Stimulated activated CD4-positive, alpha-beta T cell treated with anti-CD3 and anti-CD28 coated beads, Interleukin-4, amount 100 ng/mL, for 1 hour (primary cell): ENCODE results near the gene ZNF107.
"Not testable (repeated sequence)": the region's sequence is repeated elsewhere in the genome, so short reads cannot be mapped to it uniquely, and the experiment has no call there.

Source experiments
- DNase-seq: peaks from one replicate; pipeline ENCODE4 v3.0.0-alpha.2; 2020

ZNF107 gene

GRCh38 chr7:64738403-64738802 is 72.5 kb downstream of the ZNF107 start:
- DNase-seq: not testable (repeated sequence)

- not testable (repeated sequence) for DNase-seq
These were observed 73.0 kb downstream of the ZNF107 start for GRCh38 chr7:64738953-64739352.

GRCh38 chr7:64744680-64745079 is 78.7 kb downstream of the ZNF107 start:
- no peak for DNase-seq

- DNase-seq: no peak
These were observed 81.9 kb downstream of the ZNF107 start for GRCh38 chr7:64747802-64748201.

GRCh38 chr7:64753032-64753431 is 87.1 kb downstream of the ZNF107 start:
- DNase-seq: no peak

- no peak for DNase-seq
These were observed 89.9 kb downstream of the ZNF107 start for GRCh38 chr7:64755865-64756264.

GRCh38 chr7:64758151-64758550 is 92.2 kb downstream of the ZNF107 start:
- no peak for DNase-seq
